Measurements from ENCODE around the gene WDR1.

DNA sequence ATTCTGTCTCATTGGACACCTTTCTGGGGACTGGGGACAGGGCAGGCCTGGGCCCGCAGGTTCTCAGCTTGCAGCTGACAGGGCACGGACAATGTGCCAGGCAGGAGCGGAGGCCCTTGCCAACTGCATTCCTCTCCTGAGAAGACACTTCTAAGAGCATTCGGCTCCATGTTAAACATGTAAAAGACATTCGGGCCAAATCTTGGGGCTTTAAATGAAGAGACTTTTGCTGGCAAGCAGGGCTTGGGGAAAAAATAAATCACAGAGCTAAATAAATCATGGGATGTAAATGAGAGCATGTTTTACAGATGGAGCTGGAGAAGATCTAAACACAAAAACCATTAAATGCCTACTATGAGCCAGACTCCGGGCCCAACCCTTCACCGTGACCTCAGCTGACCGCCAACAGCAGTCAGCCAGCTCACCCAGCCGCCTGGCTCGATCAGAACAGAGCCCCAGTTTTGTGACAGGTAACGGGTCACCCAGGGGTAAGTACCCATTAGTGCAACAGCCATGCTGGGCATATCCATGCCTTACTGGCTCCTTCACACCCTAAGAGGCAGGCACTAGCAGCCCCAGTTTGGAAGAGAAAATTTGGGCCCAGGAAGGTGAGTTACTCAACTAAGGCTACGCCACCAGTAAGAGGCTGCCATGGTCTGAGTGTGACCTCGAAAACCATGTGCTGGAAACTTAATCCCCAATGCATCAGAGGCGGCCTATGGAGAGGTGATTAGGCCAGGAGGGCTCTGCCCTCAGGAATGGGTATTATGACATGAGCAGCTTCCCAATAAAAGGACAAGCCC, 14.7 kb downstream of the WDR1 start:
- TF ChIP-seq CTCF (IDR thresholded peaks at IDR 0.05; ENCODE audit: low read depth, low read length) = no peak
- TF ChIP-seq EZH2phosphoT487 (IDR thresholded peaks at IDR 0.05; ENCODE audit: low read depth) = no peak
